Mononuclear cell (primary cell): ENCODE measurements around the gene OMP. TPM values are rescaled to one million over a fixed set of nuclear protein-coding genes. Genes with fewer than 3 reads are reported as not detected.

Experiments
- H3K27me3 ChIP-seq: 2 replicates; pipeline ENCODE4 v1.6.0; 2011; ENCODE audit warnings: low read length, control low read depth; ENCODE audit not compliant: insufficient read depth
- H3K4me1 ChIP-seq: 2 replicates; pipeline ENCODE4 v1.5.1; 2011; ENCODE audit warnings: mild to moderate bottlenecking, low read length, control low read depth; ENCODE audit not compliant: insufficient read depth
- H3K4me3 ChIP-seq: 2 replicates; pipeline ENCODE4 v1.5.1; 2011; ENCODE audit warnings: mild to moderate bottlenecking, low read length, moderate library complexity
- H3K9me3 ChIP-seq: 2 replicates; pipeline ENCODE4 v1.5.1; 2011; ENCODE audit warnings: low read depth, mild to moderate bottlenecking, control low read depth, low read length
- total RNA-seq: library from RNA; depleted of rRNA; stranded (reverse); fragments of >200 nt; gene quantifications from one replicate; pipeline ENCODE4 v1.2.3, GENCODE V29; 2012

Gene OMP
- total RNA-seq, 1 donor: not detected

GRCh38 chr11:77139201-77139600 is 36.6 kb downstream of the OMP start:
- H3K4me3 ChIP-seq: no peak overlapping the region
- no peaks in the 10 kb centered on the region for H3K4me1 ChIP-seq
- no peaks in the 10 kb centered on the region for H3K9me3 ChIP-seq
- peaks cover 2% of the 10 kb centered on the region for H3K27me3 ChIP-seq

GRCh38 chr11:77140231-77140851 is 37.7 kb downstream of the OMP start:
- no peaks in the 10 kb centered on the region for H3K4me1 ChIP-seq
- no peak overlapping the region for H3K4me3 ChIP-seq
- no peaks in the 10 kb centered on the region for H3K9me3 ChIP-seq
- H3K27me3 ChIP-seq: peaks cover 2% of the 10 kb centered on the region

GRCh38 chr11:77141034-77141433 is 38.4 kb downstream of the OMP start:
- no peaks in the 10 kb centered on the region for H3K9me3 ChIP-seq
- H3K4me3 ChIP-seq: no peak overlapping the region
- H3K4me1 ChIP-seq: no peaks in the 10 kb centered on the region
- peaks cover 2% of the 10 kb centered on the region for H3K27me3 ChIP-seq

- no peaks in the 10 kb centered on the region for H3K27me3 ChIP-seq
- no peak overlapping the region for H3K4me3 ChIP-seq
- H3K9me3 ChIP-seq: no peaks in the 10 kb centered on the region
- H3K4me1 ChIP-seq: no peaks in the 10 kb centered on the region
Measured at GRCh38 chr11:77141475-77141874, 38.8 kb downstream of the OMP start.

- H3K4me1 ChIP-seq: no peaks in the 10 kb centered on the region
- H3K27me3 ChIP-seq: no peaks in the 10 kb centered on the region
- H3K4me3 ChIP-seq: no peak overlapping the region
- H3K9me3 ChIP-seq: no peaks in the 10 kb centered on the region
Measured at GRCh38 chr11:77142091-77142975, 39.7 kb downstream of the OMP start.

GRCh38 chr11:77143405-77144020 is 40.9 kb downstream of the OMP start:
- Histone ChIP-seq H3K4me1 (peaks cover 5% of the 10 kb centered on the region), H3K9me3 (no peaks in the 10 kb centered on the region), H3K27me3 (no peaks in the 10 kb centered on the region), H3K4me3 (no peak overlapping the region)

GRCh38 chr11:77144196-77144856 is 41.7 kb downstream of the OMP start:
- Histone ChIP-seq H3K9me3 (no peaks in the 10 kb centered on the region), H3K27me3 (no peaks in the 10 kb centered on the region), H3K4me1 (peaks cover 5% of the 10 kb centered on the region), H3K4me3 (no peak overlapping the region)

- Histone ChIP-seq H3K27me3 (no peaks in the 10 kb centered on the region), H3K4me3 (no peak overlapping the region), H3K9me3 (no peaks in the 10 kb centered on the region), H3K4me1 (peaks cover 5% of the 10 kb centered on the region)
Measured at GRCh38 chr11:77144857-77145428, 42.3 kb downstream of the OMP start.

GRCh38 chr11:77146261-77147035 is 43.8 kb downstream of the OMP start:
- Histone ChIP-seq H3K9me3 (no peaks in the 10 kb centered on the region), H3K4me3 (no peak overlapping the region), H3K4me1 (peaks cover 5% of the 10 kb centered on the region), H3K27me3 (no peaks in the 10 kb centered on the region)

- Histone ChIP-seq H3K9me3 (no peaks in the 10 kb centered on the region), H3K27me3 (no peaks in the 10 kb centered on the region), H3K4me1 (peaks cover 11% of the 10 kb centered on the region), H3K4me3 (no peak overlapping the region)
Measured at GRCh38 chr11:77147036-77147315, 44.3 kb downstream of the OMP start.

GRCh38 chr11:77147668-77148321 is 45.2 kb downstream of the OMP start:
- Histone ChIP-seq H3K4me3 (no peak overlapping the region), H3K9me3 (no peaks in the 10 kb centered on the region), H3K27me3 (no peaks in the 10 kb centered on the region)

GRCh38 chr11:77148963-77149715 is 46.5 kb downstream of the OMP start:
- H3K4me3 ChIP-seq: no peak overlapping the region
- no peaks in the 10 kb centered on the region for H3K9me3 ChIP-seq
- H3K4me1 ChIP-seq: peaks cover 29% of the 10 kb centered on the region
- no peaks in the 10 kb centered on the region for H3K27me3 ChIP-seq

More at GRCh38 chr11:77147668-77148321, 45.2 kb downstream of the OMP start:
- peaks cover 19% of the 10 kb centered on the region for H3K4me1 ChIP-seq

GRCh38 chr11:77149716-77150392 is 47.2 kb downstream of the OMP start:
- H3K27me3 ChIP-seq: no peaks in the 10 kb centered on the region
- no peaks in the 10 kb centered on the region for H3K9me3 ChIP-seq
- H3K4me1 ChIP-seq: peaks cover 29% of the 10 kb centered on the region
- no peak overlapping the region for H3K4me3 ChIP-seq
